GOT3 (cell line): ENCODE results near the gene MR1.

Source experiments
- DNase-seq: peaks from one replicate; lab custom pipeline; 2025; ENCODE audit warnings: mixed read lengths; lab: John Stamatoyannopoulos, UW

The MR1 gene

GRCh38 chr1:181062836-181063428 lies 29.1 kb downstream of the MR1 start:
- DNase-seq = no peak

DNA sequence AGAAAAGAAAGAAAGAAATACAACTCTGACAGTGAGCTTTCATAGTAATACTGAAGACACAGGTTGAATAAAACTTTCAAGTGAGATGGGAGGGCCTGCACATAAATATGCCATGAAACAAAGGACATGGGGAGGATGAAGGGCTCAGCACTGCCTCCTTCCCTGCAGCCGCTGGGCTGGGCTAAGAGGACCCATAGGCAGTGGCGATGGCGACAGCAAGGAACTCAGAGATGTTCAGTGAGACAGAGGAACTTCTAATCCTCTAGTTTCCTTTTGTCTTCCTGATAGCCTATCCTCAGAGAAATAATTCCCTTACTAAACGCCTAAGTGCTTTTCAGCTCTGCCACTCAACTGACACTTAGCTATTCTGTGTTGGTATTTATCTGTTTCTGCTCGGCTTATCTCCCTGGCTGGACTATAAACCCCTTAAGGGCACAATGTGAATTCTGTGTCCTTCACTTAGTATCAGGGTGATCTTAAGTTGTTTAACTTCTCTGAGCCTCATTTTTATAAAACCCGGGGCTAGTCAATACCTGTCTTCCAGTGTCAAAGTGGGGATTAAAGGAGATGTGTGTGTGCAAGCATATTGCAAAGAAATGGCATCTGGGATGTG lies 30.3 kb downstream of the MR1 start:
- DNase-seq = no peak

- no peak for DNase-seq
Measured at GRCh38 chr1:181064702-181065101, 30.9 kb downstream of the MR1 start.

DNA sequence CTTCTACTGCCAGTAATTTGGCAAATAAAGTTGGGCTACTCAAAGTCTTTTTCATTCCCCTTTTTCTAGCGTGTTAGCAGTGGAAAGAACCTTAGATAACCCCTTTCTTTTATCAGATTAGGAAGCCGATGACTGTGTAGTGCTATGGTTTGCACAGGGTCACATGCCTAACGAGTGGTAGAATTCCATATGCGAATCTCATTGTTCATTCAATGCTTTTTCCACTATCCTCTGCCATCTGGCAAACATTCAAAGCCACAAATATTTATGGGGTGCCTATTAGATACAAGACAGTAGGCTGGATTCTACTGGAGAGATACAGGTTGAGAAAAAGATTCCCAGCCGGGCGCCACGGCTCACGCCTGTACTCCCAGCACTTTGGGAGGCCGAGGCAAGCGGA lies 39.9 kb downstream of the MR1 start:
- DNase-seq = no peak

GRCh38 chr1:181075766-181076350 lies 42.1 kb downstream of the MR1 start:
- DNase-seq = no peak

- DNase-seq = no peak
Measured at GRCh38 chr1:181076852-181077251, 43.1 kb downstream of the MR1 start.

- no peak for DNase-seq
Measured at GRCh38 chr1:181077576-181078242, 43.9 kb downstream of the MR1 start.

DNA sequence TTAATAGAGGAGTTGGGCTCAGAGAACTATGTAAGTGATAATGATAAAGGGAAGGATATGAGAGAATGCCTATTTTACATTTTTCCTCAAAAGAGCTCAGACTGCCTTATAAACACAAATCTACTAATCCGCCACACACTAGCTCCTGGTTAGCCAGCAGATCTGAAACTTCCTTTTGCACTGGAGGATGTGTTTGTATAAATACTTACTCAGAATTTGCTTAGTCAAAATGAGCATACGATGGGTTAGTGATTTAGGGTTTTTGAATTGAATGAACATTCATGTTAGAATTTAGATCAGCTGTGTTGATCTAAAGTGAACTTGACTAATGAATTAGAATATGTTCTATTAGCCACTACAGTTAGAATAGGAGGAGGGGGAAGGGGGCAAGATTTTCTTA lies 45.6 kb downstream of the MR1 start:
- no peak for DNase-seq

- DNase-seq = no peak
Measured at GRCh38 chr1:181079920-181080319, 46.1 kb downstream of the MR1 start.

- no peak for DNase-seq
Measured at GRCh38 chr1:181080556-181080955, 46.8 kb downstream of the MR1 start.

GRCh38 chr1:181081395-181081794 lies 47.6 kb downstream of the MR1 start:
- no peak for DNase-seq

- no peak for DNase-seq
Measured at GRCh38 chr1:181083842-181084605, 50.2 kb downstream of the MR1 start.

GRCh38 chr1:181084606-181084969 lies 50.8 kb downstream of the MR1 start:
- DNase-seq = no peak

DNA sequence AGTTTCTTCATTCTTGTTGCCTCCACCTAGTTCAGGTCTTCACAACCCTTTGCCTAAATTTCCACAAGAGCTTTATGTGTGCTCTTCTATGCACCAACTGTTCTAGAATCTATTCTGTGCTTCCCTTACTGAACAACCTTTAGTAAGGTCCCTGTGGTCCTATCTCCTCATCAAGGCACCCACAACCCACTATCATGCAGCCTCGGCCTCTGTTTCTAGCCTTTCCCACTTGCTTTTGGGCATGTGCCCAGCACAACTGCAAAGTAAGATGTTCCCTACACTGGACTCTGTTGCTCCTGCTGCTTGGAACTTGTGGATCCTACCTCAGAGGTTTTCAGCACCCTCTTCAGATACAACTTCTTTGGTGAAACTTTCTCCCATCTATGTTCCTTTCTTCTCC lies 52.3 kb downstream of the MR1 start:
- no peak for DNase-seq

- DNase-seq = no peak
Measured at GRCh38 chr1:181086926-181087325, 53.1 kb downstream of the MR1 start.

- DNase-seq = no peak
Measured at GRCh38 chr1:181087400-181087901, 53.7 kb downstream of the MR1 start.

GRCh38 chr1:181088079-181089016 lies 54.6 kb downstream of the MR1 start, which contains the start of gene IER5:
Gene IER5, plus strand, starts transcription at chr1:181088700. Its CDS starts 203 bp downstream, at chr1:181088903.
- peak; percentile 95 for DNase-seq

DNA sequence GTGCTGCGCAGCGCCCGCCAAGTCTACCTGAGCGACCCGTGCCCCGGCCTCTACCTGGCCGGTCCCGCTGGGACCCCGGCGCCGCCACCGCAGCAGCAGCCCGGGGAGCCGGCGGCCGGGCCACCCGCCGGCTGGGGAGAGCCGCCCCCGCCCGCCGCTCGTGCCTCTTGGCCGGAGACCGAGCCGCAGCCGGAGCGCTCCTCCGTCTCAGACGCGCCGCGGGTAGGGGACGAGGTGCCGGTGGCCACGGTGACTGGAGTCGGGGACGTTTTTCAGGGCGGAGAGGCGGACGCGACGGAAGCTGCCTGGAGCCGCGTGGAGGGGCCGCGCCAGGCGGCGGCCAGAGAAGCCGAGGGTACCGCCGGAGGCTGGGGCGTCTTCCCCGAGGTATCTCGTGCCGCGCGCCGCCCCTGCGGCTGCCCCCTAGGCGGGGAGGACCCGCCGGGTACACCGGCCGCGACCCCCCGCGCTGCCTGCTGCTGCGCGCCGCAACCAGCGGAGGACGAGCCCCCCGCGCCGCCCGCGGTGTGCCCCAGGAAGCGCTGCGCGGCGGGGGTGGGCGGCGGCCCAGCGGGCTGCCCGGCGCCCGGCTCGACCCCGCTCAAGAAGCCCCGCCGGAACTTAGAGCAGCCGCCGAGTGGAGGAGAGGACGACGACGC lies 55.4 kb downstream of the MR1 start:
- no peak for DNase-seq

DNA sequence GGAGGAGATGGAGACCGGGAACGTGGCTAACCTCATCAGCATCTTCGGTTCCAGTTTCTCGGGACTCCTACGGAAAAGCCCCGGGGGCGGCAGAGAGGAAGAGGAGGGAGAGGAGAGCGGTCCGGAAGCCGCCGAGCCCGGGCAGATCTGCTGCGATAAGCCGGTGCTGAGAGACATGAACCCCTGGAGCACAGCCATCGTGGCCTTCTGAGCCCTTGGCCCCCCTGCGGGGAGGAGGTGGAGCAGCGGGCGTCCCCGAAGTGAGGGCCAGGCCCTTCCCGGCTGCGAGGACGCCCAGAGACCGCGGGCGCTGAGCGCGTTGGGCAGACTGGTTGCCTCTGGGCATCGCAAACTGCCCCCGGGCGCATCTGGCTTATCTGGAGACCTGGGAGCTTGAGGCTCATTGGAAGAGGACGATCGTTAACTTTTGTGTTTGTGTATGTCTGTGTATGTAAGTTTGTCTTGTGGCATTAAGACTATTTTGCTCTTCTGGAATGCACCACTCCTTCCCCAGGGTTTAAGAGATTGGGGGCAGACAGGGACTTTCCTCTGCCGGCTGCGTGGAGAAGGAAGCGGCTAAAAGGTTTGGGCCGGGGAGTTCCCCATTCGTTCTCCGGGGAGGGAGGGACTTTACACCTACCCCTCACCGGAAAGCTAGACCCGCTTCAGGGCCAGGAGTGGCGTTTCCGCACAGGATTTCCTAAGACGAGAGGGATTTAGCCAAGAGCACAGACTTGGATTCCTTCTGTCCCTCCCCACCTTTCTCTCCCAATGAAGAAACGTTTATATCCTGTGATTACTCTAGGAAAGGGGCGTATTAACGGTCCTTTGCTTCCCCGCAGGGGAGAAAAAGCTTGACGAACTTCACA lies 56.1 kb downstream of the MR1 start:
- no peak for DNase-seq
